ENCODE data around the gene FGG.

DNA sequence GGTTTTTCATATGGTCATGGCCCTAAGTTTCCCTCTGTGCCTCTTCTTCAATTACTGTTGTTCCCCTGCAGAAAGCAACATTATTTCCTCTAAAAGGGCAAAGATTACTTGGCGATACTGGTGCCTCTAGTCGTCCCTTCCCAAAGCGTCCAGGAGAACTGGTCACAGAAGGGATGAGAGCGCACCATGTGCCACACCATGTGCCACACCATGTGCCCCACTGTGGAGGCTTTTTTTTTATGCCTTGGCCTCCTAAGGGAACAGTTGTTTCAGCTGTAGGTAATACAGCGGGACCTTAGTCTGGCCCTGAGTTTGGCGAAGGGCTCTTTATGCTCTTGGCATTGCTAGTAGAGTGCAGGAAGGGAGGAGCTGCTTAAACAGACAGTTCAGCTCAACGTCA, 11.5 kb upstream of the FGG start:
- TF ChIP-seq, protein P1, sequence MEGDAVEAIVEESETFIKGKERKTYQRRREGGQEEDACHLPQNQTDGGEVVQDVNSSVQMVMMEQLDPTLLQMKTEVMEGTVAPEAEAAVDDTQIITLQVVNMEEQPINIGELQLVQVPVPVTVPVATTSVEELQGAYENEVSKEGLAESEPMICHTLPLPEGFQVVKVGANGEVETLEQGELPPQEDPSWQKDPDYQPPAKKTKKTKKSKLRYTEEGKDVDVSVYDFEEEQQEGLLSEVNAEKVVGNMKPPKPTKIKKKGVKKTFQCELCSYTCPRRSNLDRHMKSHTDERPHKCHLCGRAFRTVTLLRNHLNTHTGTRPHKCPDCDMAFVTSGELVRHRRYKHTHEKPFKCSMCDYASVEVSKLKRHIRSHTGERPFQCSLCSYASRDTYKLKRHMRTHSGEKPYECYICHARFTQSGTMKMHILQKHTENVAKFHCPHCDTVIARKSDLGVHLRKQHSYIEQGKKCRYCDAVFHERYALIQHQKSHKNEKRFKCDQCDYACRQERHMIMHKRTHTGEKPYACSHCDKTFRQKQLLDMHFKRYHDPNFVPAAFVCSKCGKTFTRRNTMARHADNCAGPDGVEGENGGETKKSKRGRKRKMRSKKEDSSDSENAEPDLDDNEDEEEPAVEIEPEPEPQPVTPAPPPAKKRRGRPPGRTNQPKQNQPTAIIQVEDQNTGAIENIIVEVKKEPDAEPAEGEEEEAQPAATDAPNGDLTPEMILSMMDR (conservative IDR thresholded peaks at IDR 0.05; ENCODE audit: low read depth, low read length): no peak
- no peak for TF ChIP-seq EZH2 (IDR thresholded peaks at IDR 0.05; ENCODE audit: borderline replicate concordance, low read depth, low read length, poor library complexity, severe bottlenecking)
